ENCODE results near the gene RFC4. TPM values are rescaled to one million over a fixed set of nuclear protein-coding genes. Genes with fewer than 3 reads are reported as not detected.
A peak's percentile ranks its signal among the peaks of the same experiment; 100 is the strongest.

RFC4 gene
- total and polyA plus RNA-seq, 2 of the 4 experiments (the other 2 are of a cell fraction): 19.5 to 27.9 TPM

- H4K8ac ChIP-seq (ENCODE audit: low read depth in 2 of 2, low read length in 2 of 2): no peak overlapping the region
- in situ Hi-C loops (cut with MboI; ENCODE audit: low sequenced_read_pairs) (no loop called here), intact Hi-C loops (cut with micrococcal nuclease) (loop anchor here (2.0 to 10.0 kb wide), 2 partner anchors 105 to 561 kb away; partner anchors contain the start of gene ST6GAL1), dilution Hi-C loops (cut with HindIII; ENCODE audit: low sequenced_read_pairs, unreplicated experiment) (no loop called here)
- ChIA-PET POLR2A (ENCODE audit: unreplicated experiment) (no interaction called here), CTCF (no interaction called here)
- TF ChIP-seq CTCF (conservative IDR thresholded peaks at IDR 0.05; ENCODE audit: low read depth, low read length): no peak
- peak overlapping the region; percentile 29; the same call in 1 of the 2 replicates for H3K4ac ChIP-seq (ENCODE audit: low read depth, low read length)
- H4K91ac ChIP-seq (ENCODE audit: insufficient read depth, low read depth, low read length): no peak overlapping the region
- H2AFZ ChIP-seq (replicated peaks; ENCODE audit: low read length, poor library complexity): peak overlapping the region; percentile 91
- no peak for ATAC-seq (ENCODE audit: low read depth)
- H3K27me3 ChIP-seq (ENCODE audit: control insufficient read depth, insufficient read depth, low read length): peaks cover 22% of the 10 kb centered on the region
- H2AK9ac ChIP-seq (replicated peaks; ENCODE audit: low read depth, low read length, poor library complexity): peak overlapping the region; percentile 73
- WGBS, 2 experiments (ENCODE audit: extremely low coverage in 2 of 2, insufficient read length in 1 of 2): 28% methylated on average over 3 of the region's 11 CpGs; no CpG with 5 or more reads in 1 of the 2 experiments
- H3K23ac ChIP-seq (ENCODE audit: low read depth, low read length): peak overlapping the region; percentile 71
- H3K4me1 ChIP-seq (ENCODE audit: control insufficient read depth, insufficient read depth, low read length): peaks cover 15% of the 10 kb centered on the region
- no peak overlapping the region for H4K5ac ChIP-seq (ENCODE audit: low read depth, low read length)
- no peaks in the 10 kb centered on the region for H3K36me3 ChIP-seq (ENCODE audit: control insufficient read depth, insufficient read depth, low read length)
- H3K56ac ChIP-seq (ENCODE audit: extremely low read depth, insufficient read depth, low read length): no peak overlapping the region
- no peak overlapping the region for H3K18ac ChIP-seq (ENCODE audit: low read depth, low read length)
- no peak overlapping the region for H3K9ac ChIP-seq (ENCODE audit: low read depth, low read length)
- H3K79me1 ChIP-seq (ENCODE audit: low read depth in 1 of 2, low read length in 2 of 2): peaks cover 0 to 11% of the 10 kb centered on the region in 2 experiments; a peak in 2 of 4 replicates
- H2BK15ac ChIP-seq (ENCODE audit: low read depth, low read length): no peak overlapping the region
- peak overlapping the region; percentile 1; the same call in 1 of the 2 replicates for H3K4me2 ChIP-seq (ENCODE audit: low read depth, low read length)
- no peak for DNase-seq
- BruUV-seq (replicated peaks): no TSS peak
- H2AK5ac ChIP-seq (ENCODE audit: low read depth, low read length): 0 out of 2 replicates have a peak overlapping the region, but pooled peaks have one; percentile 28
- H3K9me1 ChIP-seq (ENCODE audit: insufficient read depth, low read length): no peaks in the 10 kb centered on the region; the same call in 1 of the 2 replicates
- no peak overlapping the region; the same call in 1 of the 2 replicates for H2BK20ac ChIP-seq (ENCODE audit: low read depth, low read length)
- H3K4me3 ChIP-seq (ENCODE audit: insufficient read depth, low read depth, low read length): no peak overlapping the region
- no peak overlapping the region for H2BK120ac ChIP-seq (ENCODE audit: low read depth, low read length)
- H3K27ac ChIP-seq (ENCODE audit: insufficient read depth, low read length): no peak overlapping the region
- H2BK5ac ChIP-seq (ENCODE audit: low read depth, low read length, poor library complexity, severe bottlenecking): no peak overlapping the region
- no peak overlapping the region for H3K14ac ChIP-seq (replicated peaks; ENCODE audit: low read depth, low read length)
- no peaks in the 10 kb centered on the region for H4K20me1 ChIP-seq (ENCODE audit: insufficient read depth, low read length)
- H3K9me3 ChIP-seq (ENCODE audit: control insufficient read depth, insufficient read depth, low read length): no peaks in the 10 kb centered on the region
Observed at GRCh38 chr3:186825872-186826409, 19.7 kb upstream of the RFC4 start.
